ENCODE data around the gene ANXA11.

Gene ANXA11

DNA sequence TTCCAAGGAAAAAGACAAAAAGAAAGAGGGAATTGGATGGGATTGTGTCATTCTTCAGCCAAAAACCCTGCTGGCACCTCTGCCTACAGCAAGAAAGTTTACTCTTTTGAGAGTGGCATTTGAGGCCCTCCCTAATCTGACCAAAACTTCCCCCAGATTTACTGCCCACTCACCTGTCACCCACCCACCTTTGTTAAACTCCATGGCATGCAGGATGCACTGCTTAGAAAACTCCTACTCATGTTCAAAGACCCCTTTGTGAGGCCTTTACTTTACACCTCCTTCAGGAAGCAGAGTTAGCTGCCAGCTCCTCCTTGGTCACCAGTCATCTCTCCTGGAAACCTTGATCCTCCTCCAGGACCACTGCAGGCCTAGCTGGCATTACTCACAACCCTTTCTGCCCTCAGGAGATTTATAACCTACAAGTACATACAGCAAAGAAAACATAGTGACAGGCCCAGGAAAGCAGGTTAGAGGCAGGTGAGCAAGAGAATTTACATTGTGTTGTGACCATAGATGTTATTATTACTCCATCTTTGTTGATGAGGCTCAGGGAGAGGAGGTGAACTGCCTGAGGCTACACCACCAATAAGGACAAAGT lies 83.1 kb downstream of the ANXA11 start:
- no peaks in the 10 kb centered on the region for H3K9me2 ChIP-seq (ENCODE audit: low read depth, low read length)
- H2AFZ ChIP-seq (ENCODE audit: low read length): no peak overlapping the region
- no peaks in the 10 kb centered on the region for H3K9me3 ChIP-seq (ENCODE audit: low read length)
- H3F3A ChIP-seq (ENCODE audit: insufficient read depth, low read length): no peaks in the 10 kb centered on the region
- H3K4me3 ChIP-seq (ENCODE audit: low read depth, low read length, poor library complexity, severe bottlenecking): no peak overlapping the region
- no peaks in the 10 kb centered on the region for H3K36me3 ChIP-seq (ENCODE audit: insufficient read depth, low read length)
- no peak overlapping the region for H3K4me2 ChIP-seq (ENCODE audit: low read length)
- no peaks in the 10 kb centered on the region for H3K27me3 ChIP-seq (ENCODE audit: insufficient read depth, low read length)
- H3K4me1 ChIP-seq (ENCODE audit: insufficient read depth, low read length, severe bottlenecking): no peaks in the 10 kb centered on the region
- TF ChIP-seq, protein P1, sequence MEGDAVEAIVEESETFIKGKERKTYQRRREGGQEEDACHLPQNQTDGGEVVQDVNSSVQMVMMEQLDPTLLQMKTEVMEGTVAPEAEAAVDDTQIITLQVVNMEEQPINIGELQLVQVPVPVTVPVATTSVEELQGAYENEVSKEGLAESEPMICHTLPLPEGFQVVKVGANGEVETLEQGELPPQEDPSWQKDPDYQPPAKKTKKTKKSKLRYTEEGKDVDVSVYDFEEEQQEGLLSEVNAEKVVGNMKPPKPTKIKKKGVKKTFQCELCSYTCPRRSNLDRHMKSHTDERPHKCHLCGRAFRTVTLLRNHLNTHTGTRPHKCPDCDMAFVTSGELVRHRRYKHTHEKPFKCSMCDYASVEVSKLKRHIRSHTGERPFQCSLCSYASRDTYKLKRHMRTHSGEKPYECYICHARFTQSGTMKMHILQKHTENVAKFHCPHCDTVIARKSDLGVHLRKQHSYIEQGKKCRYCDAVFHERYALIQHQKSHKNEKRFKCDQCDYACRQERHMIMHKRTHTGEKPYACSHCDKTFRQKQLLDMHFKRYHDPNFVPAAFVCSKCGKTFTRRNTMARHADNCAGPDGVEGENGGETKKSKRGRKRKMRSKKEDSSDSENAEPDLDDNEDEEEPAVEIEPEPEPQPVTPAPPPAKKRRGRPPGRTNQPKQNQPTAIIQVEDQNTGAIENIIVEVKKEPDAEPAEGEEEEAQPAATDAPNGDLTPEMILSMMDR (IDR thresholded peaks at IDR 0.05; ENCODE audit: low read length): no peak
- no peak for TF ChIP-seq EZH2 (IDR thresholded peaks at IDR 0.05; ENCODE audit: borderline replicate concordance, low read length)
- no peak overlapping the region for H3K27ac ChIP-seq (ENCODE audit: low read depth, low read length, poor library complexity, severe bottlenecking)
- H3K9ac ChIP-seq (ENCODE audit: low read length): no peak overlapping the region
- no peaks in the 10 kb centered on the region for H4K20me1 ChIP-seq (ENCODE audit: insufficient read depth, low read length)
- no peaks in the 10 kb centered on the region for H3K79me2 ChIP-seq (ENCODE audit: insufficient read depth, low read length)

DNA sequence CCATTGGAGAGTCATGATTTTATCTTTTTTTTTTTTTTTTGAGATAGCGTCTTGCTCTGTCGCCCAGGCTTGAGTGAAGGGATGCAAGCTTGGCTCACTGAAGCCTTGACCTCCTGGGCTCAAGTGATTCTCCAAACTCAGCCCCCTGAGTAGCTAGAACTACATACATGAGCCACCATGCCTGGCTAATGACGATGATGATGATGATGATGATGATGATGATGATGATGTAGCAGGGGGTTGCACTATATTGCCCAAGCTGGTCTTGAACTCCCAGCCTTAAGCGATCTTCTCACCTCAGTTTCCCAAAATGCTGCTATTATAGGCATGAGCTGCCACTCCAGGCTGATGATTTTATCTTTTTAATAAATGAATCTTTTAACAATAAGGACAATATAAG lies 86.7 kb downstream of the ANXA11 start:
- Histone ChIP-seq H4K20me1 (ENCODE audit: insufficient read depth, low read length) (no peaks in the 10 kb centered on the region), H3K9me2 (ENCODE audit: low read depth, low read length) (no peaks in the 10 kb centered on the region), H2AFZ (ENCODE audit: low read length) (no peak overlapping the region), H3K79me2 (ENCODE audit: insufficient read depth, low read length) (no peaks in the 10 kb centered on the region), H3K27me3 (ENCODE audit: insufficient read depth, low read length) (0 out of 2 replicates have a peak, but pooled peaks cover 3% of the 10 kb centered on the region), H3K4me1 (ENCODE audit: insufficient read depth, low read length, severe bottlenecking) (no peaks in the 10 kb centered on the region), H3K9me3 (ENCODE audit: low read length) (no peaks in the 10 kb centered on the region), H3K36me3 (ENCODE audit: insufficient read depth, low read length) (no peaks in the 10 kb centered on the region), H3F3A (ENCODE audit: insufficient read depth, low read length) (no peaks in the 10 kb centered on the region), H3K9ac (ENCODE audit: low read length) (no peak overlapping the region), H3K27ac (ENCODE audit: low read depth, low read length, poor library complexity, severe bottlenecking) (no peak overlapping the region), H3K4me3 (ENCODE audit: low read depth, low read length, poor library complexity, severe bottlenecking) (no peak overlapping the region), H3K4me2 (ENCODE audit: low read length) (no peak overlapping the region)
- TF ChIP-seq, protein P1 (IDR thresholded peaks at IDR 0.05; ENCODE audit: low read length): no peak
- TF ChIP-seq EZH2 (IDR thresholded peaks at IDR 0.05; ENCODE audit: borderline replicate concordance, low read length): no peak

DNA sequence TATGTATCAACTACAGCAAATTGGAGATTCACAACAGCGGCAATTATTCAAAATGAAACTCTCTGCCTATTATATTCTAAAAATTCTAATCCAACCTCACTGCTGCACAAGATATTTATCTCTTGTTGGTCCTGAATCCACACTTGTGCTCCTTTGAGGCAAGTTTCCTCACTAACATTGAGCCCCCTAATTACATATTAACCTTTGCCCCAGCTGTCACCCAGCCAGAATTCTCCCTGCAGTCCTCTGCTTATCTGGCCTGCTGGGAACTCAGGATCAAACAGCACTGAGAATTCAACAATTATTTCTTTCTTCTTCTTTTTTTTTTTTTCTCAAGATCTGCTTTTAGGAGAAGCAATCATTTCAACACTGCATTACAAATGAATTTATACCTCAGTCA lies 94.4 kb downstream of the ANXA11 start:
- no peak overlapping the region for H3K27ac ChIP-seq (ENCODE audit: low read depth, low read length, poor library complexity, severe bottlenecking)
- H3K79me2 ChIP-seq (ENCODE audit: insufficient read depth, low read length): no peaks in the 10 kb centered on the region
- no peaks in the 10 kb centered on the region for H3K9me2 ChIP-seq (ENCODE audit: low read depth, low read length)
- no peak for TF ChIP-seq EZH2 (IDR thresholded peaks at IDR 0.05; ENCODE audit: borderline replicate concordance, low read length)
- TF ChIP-seq, protein P1 (IDR thresholded peaks at IDR 0.05; ENCODE audit: low read length): no peak
- H3K36me3 ChIP-seq (ENCODE audit: insufficient read depth, low read length): no peaks in the 10 kb centered on the region
- no peak overlapping the region for H2AFZ ChIP-seq (ENCODE audit: low read length)
- no peak overlapping the region for H3K4me2 ChIP-seq (ENCODE audit: low read length)
- no peaks in the 10 kb centered on the region for H3K4me1 ChIP-seq (ENCODE audit: insufficient read depth, low read length, severe bottlenecking)
- no peaks in the 10 kb centered on the region for H3F3A ChIP-seq (ENCODE audit: insufficient read depth, low read length)
- H4K20me1 ChIP-seq (ENCODE audit: insufficient read depth, low read length): no peaks in the 10 kb centered on the region
- H3K27me3 ChIP-seq (ENCODE audit: insufficient read depth, low read length): 0 out of 2 replicates have a peak, but pooled peaks cover 3% of the 10 kb centered on the region
- H3K9me3 ChIP-seq (ENCODE audit: low read length): no peaks in the 10 kb centered on the region
- H3K9ac ChIP-seq (ENCODE audit: low read length): no peak overlapping the region
- H3K4me3 ChIP-seq (ENCODE audit: low read depth, low read length, poor library complexity, severe bottlenecking): no peak overlapping the region

Data from OCI-LY1 (cell line).